Measurements from ENCODE around the gene GPER1. TPM values are rescaled to one million over a fixed set of nuclear protein-coding genes. Genes with fewer than 3 reads are reported as not detected.

Gene GPER1
- total RNA-seq, 4 donors from 2014 or later, result 4.2 to 8.9 (median 6.0) TPM

DNA sequence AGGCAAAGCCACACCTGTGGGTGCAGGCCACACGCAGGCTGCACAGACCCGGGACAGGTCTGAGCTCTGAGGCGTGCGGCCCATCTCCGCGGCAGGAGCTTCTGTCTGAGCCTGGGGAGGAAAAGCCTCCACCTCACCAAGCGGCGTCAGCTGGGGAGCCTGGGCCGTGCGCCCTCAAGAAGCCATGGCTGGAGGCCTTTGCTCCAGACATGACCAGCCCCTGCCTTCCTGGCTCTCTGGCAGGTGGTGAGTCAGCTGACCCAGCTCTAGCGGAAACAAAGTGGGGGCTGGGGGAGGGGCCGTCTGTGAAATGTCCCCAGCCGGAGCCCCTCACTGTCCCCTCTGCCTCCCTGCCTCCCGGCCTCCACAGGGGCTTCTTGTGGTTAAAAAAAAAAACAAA lies 12.5 kb downstream of the GPER1 start:
- TF ChIP-seq, protein P1, sequence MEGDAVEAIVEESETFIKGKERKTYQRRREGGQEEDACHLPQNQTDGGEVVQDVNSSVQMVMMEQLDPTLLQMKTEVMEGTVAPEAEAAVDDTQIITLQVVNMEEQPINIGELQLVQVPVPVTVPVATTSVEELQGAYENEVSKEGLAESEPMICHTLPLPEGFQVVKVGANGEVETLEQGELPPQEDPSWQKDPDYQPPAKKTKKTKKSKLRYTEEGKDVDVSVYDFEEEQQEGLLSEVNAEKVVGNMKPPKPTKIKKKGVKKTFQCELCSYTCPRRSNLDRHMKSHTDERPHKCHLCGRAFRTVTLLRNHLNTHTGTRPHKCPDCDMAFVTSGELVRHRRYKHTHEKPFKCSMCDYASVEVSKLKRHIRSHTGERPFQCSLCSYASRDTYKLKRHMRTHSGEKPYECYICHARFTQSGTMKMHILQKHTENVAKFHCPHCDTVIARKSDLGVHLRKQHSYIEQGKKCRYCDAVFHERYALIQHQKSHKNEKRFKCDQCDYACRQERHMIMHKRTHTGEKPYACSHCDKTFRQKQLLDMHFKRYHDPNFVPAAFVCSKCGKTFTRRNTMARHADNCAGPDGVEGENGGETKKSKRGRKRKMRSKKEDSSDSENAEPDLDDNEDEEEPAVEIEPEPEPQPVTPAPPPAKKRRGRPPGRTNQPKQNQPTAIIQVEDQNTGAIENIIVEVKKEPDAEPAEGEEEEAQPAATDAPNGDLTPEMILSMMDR (IDR thresholded peaks at IDR 0.05; ENCODE audit: low read depth), result no peak

DNA sequence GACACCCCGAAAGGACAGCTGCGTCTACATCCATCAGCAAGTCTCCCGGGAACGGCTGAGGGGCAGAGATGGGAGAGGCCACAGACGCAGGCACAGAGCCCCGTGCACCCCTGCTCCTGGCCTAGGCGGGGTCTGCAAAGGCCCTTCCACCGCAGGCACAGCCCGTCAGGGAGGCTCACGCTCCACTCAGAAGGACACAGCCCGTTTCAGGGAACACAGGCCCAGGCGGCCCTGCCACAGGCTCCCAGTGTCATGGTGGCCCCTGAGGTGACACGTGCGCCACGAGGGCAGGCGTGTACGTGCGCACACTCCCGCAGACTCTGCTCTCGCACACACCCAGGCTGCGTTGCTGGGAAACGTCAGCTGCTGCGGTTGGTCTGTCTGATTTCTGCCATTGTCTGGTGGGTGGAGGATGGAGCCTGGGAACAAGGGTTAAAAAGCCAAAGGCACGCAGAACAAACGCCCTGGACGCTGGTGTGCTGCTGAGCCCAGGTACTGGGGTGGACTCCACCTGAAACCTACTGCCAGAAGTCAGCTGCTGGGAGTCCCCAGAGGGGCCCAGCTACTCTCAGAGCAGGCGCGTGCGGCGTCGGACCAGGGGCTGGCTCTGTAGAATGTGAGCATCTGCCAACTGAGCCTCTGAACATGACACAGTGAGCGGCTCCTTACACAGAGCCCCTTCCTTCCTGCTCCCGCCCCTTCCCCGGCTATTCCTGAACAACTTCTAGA lies 13.1 kb downstream of the GPER1 start:
- TF ChIP-seq, protein P1 (IDR thresholded peaks at IDR 0.05; ENCODE audit: low read depth), result no peak

DNA sequence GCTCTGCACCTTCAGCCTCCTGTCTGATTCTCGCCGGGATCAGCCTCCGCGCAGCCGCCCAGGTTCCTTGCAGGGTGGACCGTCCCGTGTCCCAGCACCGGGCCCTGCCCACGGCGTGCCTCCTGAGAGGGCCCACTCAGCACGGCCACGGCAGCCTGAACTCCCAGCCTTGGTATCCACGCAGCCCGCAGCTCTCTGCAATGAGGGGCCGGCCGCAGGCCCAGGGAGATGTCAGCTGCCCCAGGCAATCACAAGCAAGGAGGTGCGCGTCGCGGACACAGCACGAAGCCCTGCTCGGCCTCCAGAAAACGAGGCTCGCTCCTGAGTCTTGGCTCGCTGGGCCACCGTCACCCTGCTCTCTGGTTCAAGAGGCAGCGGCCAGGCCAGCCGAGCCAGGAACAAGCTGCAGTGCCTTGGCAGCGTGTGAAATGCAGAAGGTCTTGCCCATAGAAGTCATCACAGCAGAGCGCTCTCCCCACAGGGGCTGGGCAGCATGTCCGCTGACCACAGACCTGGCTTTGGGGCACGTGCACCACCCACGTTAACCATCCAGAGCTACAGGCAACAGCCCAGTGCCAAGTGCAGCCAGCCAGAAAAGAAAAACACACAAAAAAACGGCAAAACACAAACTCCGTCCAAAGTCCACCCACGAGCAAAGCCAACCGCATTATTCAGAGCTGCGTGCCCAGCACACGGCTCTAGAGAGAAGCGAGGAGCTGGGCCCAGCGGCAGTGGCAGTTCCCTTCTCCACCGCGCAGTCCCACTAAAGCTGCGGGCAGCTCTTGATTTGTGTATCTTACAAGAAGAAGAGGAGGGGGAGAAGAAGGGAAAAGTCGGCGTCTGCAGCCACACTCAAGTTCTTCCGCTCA lies 13.9 kb downstream of the GPER1 start:
- TF ChIP-seq, protein P1 (IDR thresholded peaks at IDR 0.05; ENCODE audit: low read depth), result no peak

DNA sequence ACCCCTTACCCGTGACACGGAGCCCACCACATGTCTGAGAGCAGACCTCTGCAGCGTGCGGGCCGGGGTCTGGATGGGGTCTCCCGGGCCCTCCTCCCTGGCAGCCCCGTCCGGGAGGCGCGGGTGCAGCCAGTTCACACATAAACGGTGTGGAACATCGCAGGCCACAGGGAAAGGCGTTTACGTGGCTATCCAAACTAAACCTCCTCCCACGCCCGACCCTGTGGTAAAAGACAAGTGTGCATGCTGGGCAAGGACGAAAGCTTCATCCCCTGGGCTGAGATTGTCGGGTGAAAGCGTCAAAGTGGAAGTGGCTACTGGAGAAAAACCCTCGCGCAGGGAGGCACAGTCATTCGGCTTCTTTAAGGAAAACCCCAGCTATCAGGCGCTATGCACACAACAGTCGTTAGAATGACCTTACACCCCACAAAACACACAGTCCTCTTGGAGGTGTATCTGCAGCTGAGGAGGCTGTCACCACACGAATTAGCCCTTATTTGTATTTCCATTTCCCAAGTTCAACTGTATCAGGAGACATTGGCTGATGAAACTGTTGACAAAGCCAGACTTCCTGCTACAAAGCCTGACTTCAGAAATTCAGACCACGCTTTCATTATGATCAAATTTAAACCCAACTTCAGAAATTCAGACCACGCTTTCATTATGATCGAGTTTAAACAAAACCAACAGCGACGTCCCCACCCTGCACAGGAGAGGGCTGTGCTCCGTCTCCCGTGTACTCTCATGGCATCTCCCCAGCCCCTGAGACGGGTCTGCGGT lies 15.3 kb downstream of the GPER1 start:
- TF ChIP-seq, protein P1 (IDR thresholded peaks at IDR 0.05; ENCODE audit: low read depth), result no peak

DNA sequence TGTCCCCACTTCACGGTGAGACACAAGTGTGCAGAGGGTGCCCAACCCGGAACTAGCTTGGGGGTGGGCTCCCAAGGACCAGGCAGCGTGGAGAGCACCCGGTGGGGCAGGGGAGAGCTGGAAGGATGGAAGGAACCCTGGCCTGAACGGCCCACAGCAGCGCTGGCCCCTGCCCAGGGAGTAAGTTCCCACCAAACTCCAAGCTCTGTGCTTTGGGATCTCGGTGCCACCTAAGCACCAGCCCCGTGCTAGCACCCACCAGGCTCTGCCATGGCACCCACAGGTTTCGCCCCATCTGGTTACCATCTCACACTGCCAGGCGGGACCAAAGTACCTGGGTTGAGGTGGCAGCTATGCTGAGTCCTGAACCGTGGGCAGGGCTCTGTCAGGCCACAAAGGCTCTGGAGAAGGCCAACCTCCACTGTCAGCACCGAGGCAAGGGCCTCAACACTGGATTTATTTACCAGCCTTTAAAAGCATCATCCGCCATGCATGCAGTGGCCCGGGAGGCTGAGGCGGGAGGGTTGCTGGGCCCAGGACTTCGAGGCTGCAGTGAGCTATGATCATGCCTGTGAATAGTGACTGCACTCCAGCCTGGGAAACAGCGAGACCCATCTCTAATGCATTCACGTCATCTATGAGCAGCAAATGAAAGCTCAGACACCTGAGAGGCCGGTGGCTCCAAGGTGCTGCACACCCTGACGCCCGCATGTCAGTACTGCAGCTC lies 16.0 kb downstream of the GPER1 start:
- TF ChIP-seq, protein P1 (IDR thresholded peaks at IDR 0.05; ENCODE audit: low read depth), result no peak

DNA sequence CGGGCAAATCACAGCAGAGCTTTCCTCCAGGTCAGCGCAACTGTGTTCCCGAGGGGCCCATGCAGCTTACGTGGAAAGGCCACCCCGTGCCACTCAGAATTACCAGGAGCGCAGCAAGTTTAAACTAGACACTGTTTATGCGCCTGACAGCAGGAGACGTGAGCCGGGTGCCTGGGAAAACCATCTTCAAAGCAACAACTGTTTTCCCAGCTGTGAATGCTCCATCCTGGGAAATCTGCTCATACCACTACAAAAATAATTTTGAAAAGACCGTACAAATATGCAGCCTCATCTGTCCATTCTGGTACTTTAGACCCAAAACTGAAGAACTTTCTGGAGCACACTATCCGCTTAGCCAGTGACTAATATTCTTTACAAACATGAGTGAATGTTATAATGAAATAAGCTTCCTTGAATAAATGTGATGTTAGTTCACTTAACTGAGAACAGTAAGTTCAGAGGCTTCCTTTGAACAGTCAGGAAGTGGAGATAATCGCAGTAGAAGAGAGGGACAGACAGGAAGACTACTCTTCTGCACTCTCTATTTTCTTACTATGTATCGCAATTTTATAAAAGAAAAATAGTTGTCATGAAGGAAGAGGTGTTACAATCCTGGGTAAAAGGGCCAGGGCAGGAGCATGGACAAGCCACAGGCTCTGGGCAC lies 16.7 kb downstream of the GPER1 start:
- TF ChIP-seq, protein P1 (IDR thresholded peaks at IDR 0.05; ENCODE audit: low read depth), result no peak
